ENCODE results near the gene SPEF1.

Gene SPEF1

GRCh38 chr20:3786665-3787323 is 5.5 kb upstream of the SPEF1 start, which contains the start of gene CENPB:
Gene CENPB (minus strand): TSS chr20:3786740. CDS start chr20:3786483, 257 bp downstream.
- H3K27ac Mint-ChIP-seq: peak within 1 kb of the TSS; percentile 91
- DNase-seq: peak; percentile 96
- no peaks in the 10 kb centered on the region for H3K27me3 Mint-ChIP-seq
- H3K36me3 Mint-ChIP-seq (ENCODE audit: low read depth): peaks cover 27% of the 10 kb centered on the region
- peaks cover 39% of the 10 kb centered on the region for H3K4me1 Mint-ChIP-seq (ENCODE audit: low read depth)
- no peaks in the 10 kb centered on the region for H3K9me3 Mint-ChIP-seq
- H3K4me3 Mint-ChIP-seq: peak within 1 kb of the TSS; percentile 83

- Mint-ChIP-seq H3K9me3 (no peaks in the 10 kb centered on the region), H3K27ac (peak overlapping the region; percentile 91), H3K36me3 (ENCODE audit: low read depth) (peaks cover 27% of the 10 kb centered on the region), H3K4me1 (ENCODE audit: low read depth) (peaks cover 45% of the 10 kb centered on the region), H3K27me3 (no peaks in the 10 kb centered on the region), H3K4me3 (peak overlapping the region; percentile 83)
- peak; percentile 64 for DNase-seq
Observed at GRCh38 chr20:3786126-3786484, 4.9 kb upstream of the SPEF1 start.

- DNase-seq: no peak
- H3K27ac Mint-ChIP-seq: peak overlapping the region; percentile 68
- H3K9me3 Mint-ChIP-seq: no peaks in the 10 kb centered on the region
- no peaks in the 10 kb centered on the region for H3K27me3 Mint-ChIP-seq
- peaks cover 27% of the 10 kb centered on the region for H3K36me3 Mint-ChIP-seq (ENCODE audit: low read depth)
- H3K4me3 Mint-ChIP-seq: peak overlapping the region; percentile 83
- H3K4me1 Mint-ChIP-seq (ENCODE audit: low read depth): peaks cover 51% of the 10 kb centered on the region
Observed at GRCh38 chr20:3785240-3786125, 4.2 kb upstream of the SPEF1 start.

GRCh38 chr20:3784863-3785239 is 3.6 kb upstream of the SPEF1 start:
- Mint-ChIP-seq H3K27me3 (no peaks in the 10 kb centered on the region), H3K27ac (peak overlapping the region; percentile 90), H3K4me1 (ENCODE audit: low read depth) (peaks cover 53% of the 10 kb centered on the region), H3K4me3 (peak overlapping the region; percentile 63), H3K9me3 (no peaks in the 10 kb centered on the region), H3K36me3 (ENCODE audit: low read depth) (peaks cover 27% of the 10 kb centered on the region)
- DNase-seq: no peak

GRCh38 chr20:3784216-3784853 is 3.1 kb upstream of the SPEF1 start:
- Mint-ChIP-seq H3K27ac (peak overlapping the region; percentile 90), H3K4me1 (ENCODE audit: low read depth) (peaks cover 56% of the 10 kb centered on the region), H3K27me3 (peaks cover 5% of the 10 kb centered on the region), H3K9me3 (no peaks in the 10 kb centered on the region), H3K36me3 (ENCODE audit: low read depth) (peaks cover 27% of the 10 kb centered on the region), H3K4me3 (peak overlapping the region; percentile 63)
- DNase-seq: no peak

GRCh38 chr20:3783511-3784195 is 2.4 kb upstream of the SPEF1 start:
- H3K36me3 Mint-ChIP-seq (ENCODE audit: low read depth): peaks cover 27% of the 10 kb centered on the region
- DNase-seq: no peak
- peaks cover 12% of the 10 kb centered on the region for H3K27me3 Mint-ChIP-seq
- peaks cover 54% of the 10 kb centered on the region for H3K4me1 Mint-ChIP-seq (ENCODE audit: low read depth)
- no peaks in the 10 kb centered on the region for H3K9me3 Mint-ChIP-seq
- H3K27ac Mint-ChIP-seq: peak overlapping the region; percentile 63
- peak overlapping the region; percentile 28 for H3K4me3 Mint-ChIP-seq

- peaks cover 27% of the 10 kb centered on the region for H3K36me3 Mint-ChIP-seq (ENCODE audit: low read depth)
- H3K4me3 Mint-ChIP-seq: no peak overlapping the region
- no peak for DNase-seq
- H3K9me3 Mint-ChIP-seq: no peaks in the 10 kb centered on the region
- H3K27me3 Mint-ChIP-seq: peaks cover 14% of the 10 kb centered on the region
- peak overlapping the region; percentile 63 for H3K27ac Mint-ChIP-seq
- peaks cover 56% of the 10 kb centered on the region for H3K4me1 Mint-ChIP-seq (ENCODE audit: low read depth)
Observed at GRCh38 chr20:3783068-3783489, 1.8 kb upstream of the SPEF1 start.

- peaks cover 14% of the 10 kb centered on the region for H3K27me3 Mint-ChIP-seq
- H3K27ac Mint-ChIP-seq: no peak overlapping the region
- DNase-seq: no peak
- no peak overlapping the region for H3K4me3 Mint-ChIP-seq
- peaks cover 27% of the 10 kb centered on the region for H3K36me3 Mint-ChIP-seq (ENCODE audit: low read depth)
- H3K9me3 Mint-ChIP-seq: no peaks in the 10 kb centered on the region
- peaks cover 56% of the 10 kb centered on the region for H3K4me1 Mint-ChIP-seq (ENCODE audit: low read depth)
Observed at GRCh38 chr20:3782597-3782996, 1.3 kb upstream of the SPEF1 start.

GRCh38 chr20:3778976-3779375 is 2.3 kb downstream of the SPEF1 start:
- Mint-ChIP-seq H3K9me3 (no peaks in the 10 kb centered on the region), H3K27ac (no peak overlapping the region), H3K4me1 (ENCODE audit: low read depth) (peaks cover 45% of the 10 kb centered on the region), H3K27me3 (peaks cover 20% of the 10 kb centered on the region), H3K36me3 (ENCODE audit: low read depth) (peaks cover 13% of the 10 kb centered on the region), H3K4me3 (no peak overlapping the region)
- DNase-seq: no peak

- H3K27ac Mint-ChIP-seq: peak overlapping the region; percentile 26
- H3K36me3 Mint-ChIP-seq (ENCODE audit: low read depth): peaks cover 5% of the 10 kb centered on the region
- H3K27me3 Mint-ChIP-seq: peaks cover 20% of the 10 kb centered on the region
- no peaks in the 10 kb centered on the region for H3K9me3 Mint-ChIP-seq
- peak; percentile 79 for DNase-seq
- H3K4me3 Mint-ChIP-seq: peak overlapping the region; percentile 75
- peaks cover 38% of the 10 kb centered on the region for H3K4me1 Mint-ChIP-seq (ENCODE audit: low read depth)
Observed at GRCh38 chr20:3777716-3778629, 3.3 kb downstream of the SPEF1 start.

GRCh38 chr20:3777381-3777715 is 3.9 kb downstream of the SPEF1 start:
- H3K9me3 Mint-ChIP-seq: no peaks in the 10 kb centered on the region
- H3K4me1 Mint-ChIP-seq (ENCODE audit: low read depth): peaks cover 38% of the 10 kb centered on the region
- H3K27me3 Mint-ChIP-seq: peaks cover 20% of the 10 kb centered on the region
- H3K4me3 Mint-ChIP-seq: peak overlapping the region; percentile 75
- no peak for DNase-seq
- H3K36me3 Mint-ChIP-seq (ENCODE audit: low read depth): no peaks in the 10 kb centered on the region
- H3K27ac Mint-ChIP-seq: peak overlapping the region; percentile 26

- Mint-ChIP-seq H3K27ac (no peak overlapping the region), H3K9me3 (no peaks in the 10 kb centered on the region), H3K27me3 (peaks cover 20% of the 10 kb centered on the region), H3K4me3 (no peak overlapping the region), H3K4me1 (ENCODE audit: low read depth) (peaks cover 26% of the 10 kb centered on the region), H3K36me3 (ENCODE audit: low read depth) (no peaks in the 10 kb centered on the region)
- no peak for DNase-seq
Observed at GRCh38 chr20:3775457-3776108, 5.7 kb downstream of the SPEF1 start.

GRCh38 chr20:3771552-3772058 is 9.6 kb downstream of the SPEF1 start:
- Mint-ChIP-seq H3K9me3 (no peaks in the 10 kb centered on the region), H3K27ac (no peak overlapping the region), H3K36me3 (ENCODE audit: low read depth) (peaks cover 2% of the 10 kb centered on the region), H3K27me3 (no peaks in the 10 kb centered on the region), H3K4me1 (ENCODE audit: low read depth) (peaks cover 16% of the 10 kb centered on the region), H3K4me3 (no peak overlapping the region)
- DNase-seq: no peak

Measured in activated T-cell treated with anti-CD3 and anti-CD28 coated beads, Interleukin-2, amount 50 U/mL, for 24 hours (primary cell).